Thyroid gland (tissue), 4 donors: ENCODE results near the gene C19orf85.

Source experiments
- CTCF ChIP-seq, 6 experiments: fragments of 200-600 bp in 3 of 6; fragments of 450-650 bp in 3 of 6; sonication (generic) in 3 of 6; IDR thresholded peaks; one replicate each; pipeline ENCODE4 v1.5.1; 2016 to 2019; ENCODE audit warnings: antibody characterized with exemption in 6 of 6, mild to moderate bottlenecking in 2 of 6, inconsistent platforms in 1 of 6, moderate library complexity in 1 of 6
- POLR2A ChIP-seq, 2 donors: fragments of 450-650 bp; IDR thresholded peaks; one replicate each; pipeline ENCODE4 v1.6.1; 2017; ENCODE audit warnings: antibody characterized with exemption in 2 of 2, mild to moderate bottlenecking in 2 of 2, moderate library complexity in 1 of 2

- TF ChIP-seq POLR2A (IDR thresholded peaks at IDR 0.05) = no peak
- no peak for TF ChIP-seq CTCF (IDR thresholded peaks at IDR 0.05)
Measured at GRCh38 chr19:55481794-55482155, 17.2 kb upstream of the C19orf85 start.
